HPDE6-E6E7 (cell line): ENCODE results near the gene WWP2.
"Not testable (repeated sequence)": the region's sequence is repeated elsewhere in the genome, so short reads cannot be mapped to it uniquely, and the experiment has no call there.

Source experiments
- DNase-seq: peaks from one replicate; pipeline ENCODE4 v3.0.0; 2011; ENCODE audit warnings: missing footprints; ENCODE audit errors: extremely low spot score

The WWP2 gene

GRCh38 chr16:69745959-69746358, 16.2 kb upstream of the WWP2 start:
- DNase-seq = no peak

GRCh38 chr16:69747115-69747514, 15.0 kb upstream of the WWP2 start:
- no peak for DNase-seq

GRCh38 chr16:69748694-69749345, 13.3 kb upstream of the WWP2 start:
- no peak for DNase-seq

DNA sequence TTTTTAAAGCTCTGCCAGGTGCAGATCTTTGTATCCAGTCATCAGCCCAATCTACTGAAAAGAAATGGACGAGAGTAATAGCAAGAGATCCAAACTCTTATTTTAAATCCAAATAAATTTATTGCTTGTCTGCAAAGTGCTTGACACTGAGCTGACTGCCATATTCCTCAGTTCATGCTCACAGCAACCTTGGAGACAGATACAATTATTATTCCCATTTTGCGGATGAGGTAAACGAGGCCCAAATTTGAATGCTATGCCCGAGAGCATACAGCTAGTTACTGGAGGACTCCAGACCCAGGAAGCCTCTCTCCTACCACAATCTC, 8.0 kb upstream of the WWP2 start:
- DNase-seq = no peak

DNA sequence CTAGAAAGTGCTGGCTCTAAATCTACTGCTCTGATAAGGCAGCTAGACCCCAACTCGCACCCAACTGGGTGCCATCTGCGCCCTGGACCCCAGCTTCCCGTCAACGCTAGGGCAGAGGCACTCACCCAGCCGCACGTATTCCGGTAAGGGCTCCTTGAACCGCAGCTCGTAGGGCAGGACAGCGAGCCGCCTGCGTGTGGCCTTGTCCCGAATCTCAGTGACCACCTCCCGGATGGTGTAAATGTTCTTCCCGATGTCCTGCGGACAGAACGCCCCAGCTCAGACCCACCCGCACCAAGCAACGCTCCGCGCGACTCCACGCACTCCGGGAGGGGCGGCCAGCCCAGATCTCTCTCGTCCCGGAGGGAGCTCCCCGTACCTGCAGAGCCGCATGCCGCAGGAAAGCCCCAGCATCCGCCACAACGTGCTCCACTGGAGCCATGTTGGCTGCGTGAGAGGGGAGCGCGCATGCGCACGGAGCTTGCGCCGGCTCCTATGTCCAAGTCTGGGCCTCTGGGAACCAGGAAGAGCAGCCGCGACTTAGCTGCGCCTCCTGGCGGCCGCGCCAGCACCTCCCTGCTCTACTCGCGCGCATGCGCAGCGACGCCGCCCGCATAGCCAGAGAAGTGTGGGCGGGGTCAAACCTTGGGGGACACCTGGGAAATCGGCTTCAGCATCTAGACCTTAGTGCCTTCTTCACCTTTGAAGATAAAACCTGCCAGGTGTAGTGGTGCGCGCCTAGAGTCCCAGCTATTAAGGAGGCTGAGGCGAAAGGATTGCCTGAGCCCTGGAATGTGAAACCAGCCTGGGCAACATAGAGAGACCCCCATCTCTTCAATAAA, 7.4 kb upstream of the WWP2 start, which contains the start of gene NOB1:
Gene NOB1, minus strand, starts transcription at position 458 of the 842 bp plus-strand sequence. Its CDS starts 16 bp downstream, at position 442.
- DNase-seq = peak; percentile 97

- no peak for DNase-seq
Measured at GRCh38 chr16:69756705-69757104, 5.4 kb upstream of the WWP2 start.

DNA sequence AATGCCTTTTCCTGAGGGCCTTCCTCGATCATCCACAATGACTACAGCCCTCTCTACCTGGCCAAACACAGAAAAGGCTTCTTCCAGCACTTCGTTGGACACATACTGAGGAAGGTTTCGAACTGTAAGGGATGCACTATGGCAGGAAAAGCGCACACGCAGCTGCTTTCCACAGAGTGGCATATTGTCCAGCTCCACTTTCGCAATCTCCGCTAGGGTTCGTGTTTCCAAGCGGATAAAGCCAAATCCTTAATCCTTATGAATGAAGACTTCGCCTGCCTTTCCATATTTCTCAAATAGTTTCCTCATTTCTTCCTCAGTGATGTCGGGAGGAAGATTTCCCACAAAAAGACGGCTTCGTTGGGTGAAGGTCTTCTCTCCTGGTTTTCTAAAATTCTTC, 4.8 kb upstream of the WWP2 start:
- not testable (repeated sequence) for DNase-seq

DNA sequence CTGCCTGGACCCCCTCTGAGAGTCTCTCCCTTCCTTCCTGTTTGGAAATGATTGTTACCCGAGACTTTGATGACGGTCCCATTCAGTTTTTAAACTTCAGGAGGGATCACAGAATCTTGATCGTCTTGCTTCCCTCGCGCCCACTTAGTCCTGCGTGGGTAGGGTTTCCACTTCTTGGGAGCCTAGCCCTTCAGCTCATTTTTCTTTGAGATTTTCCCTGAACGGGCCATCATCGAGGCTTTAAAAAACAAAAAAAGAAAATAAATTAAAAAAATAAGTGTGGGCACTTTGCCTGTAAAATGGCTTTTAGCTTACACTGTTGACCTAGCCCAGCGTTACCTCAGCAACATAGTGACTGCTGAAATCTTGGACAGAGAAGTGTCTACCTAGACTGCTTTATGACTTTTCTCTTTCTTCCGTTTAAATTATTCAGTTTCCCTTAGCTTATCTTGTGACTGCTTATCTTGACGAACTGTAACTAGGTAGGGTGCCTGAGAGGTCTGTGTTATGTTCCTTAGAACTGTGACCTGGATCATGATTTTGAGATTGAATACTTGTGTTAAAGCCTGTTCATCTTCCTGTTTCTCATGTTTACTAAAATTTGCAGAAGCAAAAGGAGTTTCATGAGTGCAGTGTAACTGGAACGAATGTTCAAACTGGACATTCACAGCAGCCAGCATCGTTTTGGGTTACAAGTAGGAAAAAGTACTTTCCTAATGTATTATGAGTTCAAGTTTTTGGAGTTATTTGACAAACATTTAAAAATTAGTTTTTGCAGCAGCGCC, 874 bp downstream of the WWP2 start:
- no peak for DNase-seq

DNA sequence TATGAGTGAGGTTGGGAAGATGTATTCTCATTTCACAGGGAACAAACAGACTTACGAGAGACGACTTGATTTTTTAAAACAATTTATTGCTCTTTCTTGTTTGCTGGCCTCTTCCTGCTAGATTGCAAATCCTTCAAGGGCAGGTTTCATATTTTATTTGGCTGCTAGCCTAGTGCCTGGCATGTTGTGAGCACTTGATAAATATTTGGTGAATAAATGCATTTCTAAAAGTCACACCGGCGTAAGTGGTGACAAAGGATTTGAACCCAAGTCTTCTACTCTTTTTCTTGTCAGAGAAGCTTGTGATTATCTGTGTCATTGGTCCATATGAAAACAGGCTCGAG, 1.4 kb downstream of the WWP2 start:
- no peak for DNase-seq

DNA sequence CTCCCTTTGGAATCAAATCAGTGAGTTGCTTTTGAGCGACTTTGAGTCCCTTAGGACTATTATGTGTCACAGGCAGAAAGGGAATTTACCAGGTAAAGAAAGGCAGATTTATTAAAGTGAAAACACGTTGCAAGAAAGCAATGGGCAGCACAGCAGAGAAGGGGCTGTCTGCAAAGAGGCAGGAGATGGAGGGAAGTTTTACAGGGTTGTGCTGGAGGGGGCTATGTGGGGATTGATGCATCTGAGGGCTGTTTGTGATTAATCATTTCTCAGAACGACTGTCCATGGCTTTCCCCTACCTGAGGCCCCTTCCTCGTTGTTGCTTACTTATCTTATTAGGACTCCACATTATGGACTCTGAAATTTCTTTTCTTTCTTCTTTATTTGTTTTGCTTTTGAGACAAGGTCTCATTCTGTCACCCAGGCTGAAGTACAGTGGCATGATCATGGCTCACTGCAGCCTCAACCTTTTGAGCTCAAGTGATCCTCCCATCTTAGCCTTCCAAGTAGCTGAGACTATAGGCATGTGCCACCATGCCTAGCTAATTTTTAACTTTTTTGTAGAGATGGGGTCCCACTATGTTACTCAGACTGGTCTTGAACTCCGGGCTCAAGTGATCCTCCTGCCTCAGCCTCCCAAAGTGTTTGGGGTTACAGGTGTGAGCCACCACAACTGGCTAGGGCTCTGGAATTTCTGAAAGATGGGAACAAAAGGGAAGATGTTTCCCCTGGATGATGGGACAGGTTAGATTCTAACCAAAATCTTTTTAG, 5.5 kb downstream of the WWP2 start:
- DNase-seq = no peak

DNA sequence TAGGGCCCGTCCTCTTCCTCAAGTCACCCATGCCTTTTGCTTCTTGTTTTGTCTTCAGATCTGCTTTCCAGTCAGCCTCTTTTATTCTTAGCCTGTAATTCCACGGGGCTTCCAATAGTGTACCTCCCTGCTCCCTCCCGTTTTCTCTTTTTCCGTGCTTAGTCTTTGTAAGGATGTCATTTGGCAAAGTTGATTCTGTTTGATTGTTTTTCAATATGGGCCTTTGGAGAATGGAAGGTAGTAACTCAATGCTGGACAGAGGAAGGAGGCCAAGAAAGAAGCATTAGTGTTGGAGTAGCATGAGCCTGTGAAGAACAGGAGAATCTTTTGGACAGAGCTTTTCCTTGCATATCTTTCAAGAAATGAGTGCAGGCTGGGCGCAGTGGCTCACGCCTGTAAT, 6.5 kb downstream of the WWP2 start:
- DNase-seq = no peak

DNA sequence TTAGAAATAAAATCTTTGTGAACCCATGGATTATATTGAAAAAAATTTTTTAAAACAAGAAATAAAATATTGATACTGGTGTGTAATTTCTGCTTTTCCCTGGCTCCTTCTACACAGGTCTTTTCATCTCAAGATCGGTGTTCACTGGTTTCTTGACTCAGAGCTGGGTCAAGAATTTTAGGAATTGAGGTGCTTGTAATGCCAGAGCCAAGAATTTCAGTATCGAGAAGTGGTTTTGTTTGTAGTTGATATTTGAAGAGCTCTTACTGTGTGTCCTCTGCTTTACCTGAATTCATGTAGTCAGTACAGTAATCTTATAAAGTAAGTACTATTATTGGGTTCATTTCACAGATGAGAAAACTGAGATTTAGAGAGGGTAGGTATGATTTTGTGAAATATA, 7.3 kb downstream of the WWP2 start:
- no peak for DNase-seq

DNA sequence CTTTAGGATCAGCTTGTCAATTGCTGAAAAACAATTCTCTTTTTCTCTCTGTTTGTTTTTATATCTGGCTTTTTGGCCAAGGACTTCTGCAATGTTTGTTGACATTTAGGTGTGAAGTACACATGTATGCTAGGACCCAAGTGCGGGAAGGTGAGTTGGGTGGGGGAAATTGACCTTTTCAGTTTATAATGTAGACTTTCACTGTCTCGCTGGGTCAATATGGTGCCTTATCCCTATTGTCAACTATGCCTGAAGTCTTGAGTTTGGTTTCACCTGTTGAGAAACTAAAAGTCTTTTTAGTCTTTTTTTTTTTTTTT, 9.5 kb downstream of the WWP2 start:
- no peak for DNase-seq

GRCh38 chr16:69773260-69773947, 11.3 kb downstream of the WWP2 start:
- DNase-seq = no peak

GRCh38 chr16:69775563-69775962, 13.4 kb downstream of the WWP2 start:
- DNase-seq = no peak

- DNase-seq = no peak
Measured at GRCh38 chr16:69779724-69780123, 17.6 kb downstream of the WWP2 start.

- DNase-seq = no peak
Measured at GRCh38 chr16:69781118-69781517, 19.0 kb downstream of the WWP2 start.

- DNase-seq = no peak
Measured at GRCh38 chr16:69784586-69784985, 22.5 kb downstream of the WWP2 start.

GRCh38 chr16:69787883-69788282, 25.8 kb downstream of the WWP2 start:
- no peak for DNase-seq

DNA sequence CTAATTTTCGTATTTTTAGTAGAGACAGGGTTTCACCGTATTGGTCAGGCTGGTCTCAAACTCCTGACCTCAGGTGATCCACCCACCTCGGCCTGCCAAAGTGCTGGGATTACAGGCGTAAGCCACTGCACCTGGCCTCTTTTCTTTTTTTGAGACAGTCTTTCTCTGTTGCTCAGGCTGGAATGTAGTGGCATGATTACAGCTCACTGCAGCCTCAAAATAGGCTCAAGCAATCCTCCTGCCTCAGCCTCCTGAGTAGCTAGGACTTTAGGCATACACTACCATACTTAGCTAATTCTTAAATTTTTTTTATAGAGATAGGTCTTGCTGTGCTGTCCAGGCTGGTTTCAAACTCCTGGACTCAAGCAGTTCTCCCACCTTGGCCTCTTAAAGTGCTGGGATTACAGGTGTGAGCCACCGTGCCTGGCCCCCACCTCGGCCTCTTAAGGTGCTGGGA, 29.3 kb downstream of the WWP2 start:
- not testable (repeated sequence) for DNase-seq

DNA sequence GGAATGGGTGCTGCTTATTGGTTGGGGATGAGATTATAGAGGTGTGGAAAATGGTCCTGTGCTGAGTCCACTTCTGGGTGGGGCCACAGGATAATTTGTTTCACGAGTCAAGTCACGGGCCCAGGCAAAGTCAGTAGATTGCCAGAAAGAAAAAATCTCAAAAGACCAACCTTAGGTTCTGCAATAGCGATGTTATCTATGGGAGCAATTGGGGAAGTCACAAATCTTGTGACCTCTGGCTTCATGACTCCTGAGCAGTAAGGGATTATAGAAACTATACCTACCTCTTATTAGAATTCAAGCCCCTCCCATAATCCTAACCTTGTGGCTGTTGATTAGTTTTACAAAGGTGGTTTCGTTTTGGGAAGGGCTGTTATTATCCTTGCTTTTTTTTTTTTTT, 31.4 kb downstream of the WWP2 start:
- DNase-seq = no peak
